H9 (cell line): Measurements from ENCODE around the gene TTC39B. TPM values are rescaled to one million over a fixed set of nuclear protein-coding genes. Genes with fewer than 3 reads are reported as not detected.

Source experiments
- DNase-seq: peaks from one replicate; pipeline ENCODE4 v3.0.0-alpha.2; 2017
- H2AFZ ChIP-seq: one replicate; pipeline ENCODE4 v1.6.1; 2013; ENCODE audit warnings: mild to moderate bottlenecking, low read length, control low read depth, moderate library complexity
- H2AK5ac ChIP-seq: 2 replicates; pipeline ENCODE4 v1.6.1; 2013; ENCODE audit warnings: low read length, control low read depth, mixed read lengths; ENCODE audit not compliant: insufficient read length
- H2BK120ac ChIP-seq: one replicate; pipeline ENCODE4 v1.6.1; 2013; ENCODE audit warnings: low read depth, mild to moderate bottlenecking, low read length, control low read depth, inconsistent platforms; ENCODE audit not compliant: poor library complexity, severe bottlenecking
- H2BK12ac ChIP-seq: 2 replicates; pipeline ENCODE4 v1.6.1; 2013; ENCODE audit warnings: low read length, control low read depth, mixed read lengths, low read depth; ENCODE audit not compliant: insufficient read length
- H2BK15ac ChIP-seq: 2 replicates; pipeline ENCODE4 v1.6.1; 2013; ENCODE audit warnings: low read depth, low read length, control low read depth
- H2BK20ac ChIP-seq: one replicate; pipeline ENCODE4 v1.6.1; 2013; ENCODE audit warnings: low read depth, mild to moderate bottlenecking, low read length, control low read depth, inconsistent platforms; ENCODE audit not compliant: poor library complexity, severe bottlenecking
- H2BK5ac ChIP-seq: 2 replicates; pipeline ENCODE4 v1.6.1; 2013; ENCODE audit warnings: low read length, control low read depth, mixed read lengths; ENCODE audit not compliant: insufficient read length
- H3K14ac ChIP-seq: 2 replicates; pipeline ENCODE4 v1.6.1; 2013; ENCODE audit warnings: low read length, control low read depth; ENCODE audit not compliant: insufficient read depth
- H3K18ac ChIP-seq: 2 replicates; pipeline ENCODE4 v1.6.1; 2013; ENCODE audit warnings: low read depth, mild to moderate bottlenecking, mixed read lengths, low read length, control low read depth; ENCODE audit not compliant: insufficient read length
- H3K23ac ChIP-seq: 2 replicates; pipeline ENCODE4 v1.6.1; 2013; ENCODE audit warnings: low read length, control low read depth, mixed read lengths, low read depth; ENCODE audit not compliant: insufficient read length
- H3K23me2 ChIP-seq: 2 replicates; pipeline ENCODE4 v1.6.1; 2013; ENCODE audit warnings: low read depth, mild to moderate bottlenecking, mixed read lengths, low read length, control low read depth; ENCODE audit not compliant: insufficient read length, poor library complexity, severe bottlenecking
- H3K27ac ChIP-seq: 2 replicates; pipeline ENCODE4 v1.5.1; 2013; ENCODE audit warnings: low read length, control low read depth, mixed read lengths, low read depth; ENCODE audit not compliant: insufficient read length
- H3K27me3 ChIP-seq: 2 replicates; pipeline ENCODE4 v1.6.1; 2013; ENCODE audit warnings: low read length, control low read depth, inconsistent platforms; ENCODE audit not compliant: insufficient read depth
- H3K4ac ChIP-seq: 2 replicates; pipeline ENCODE4 v1.6.1; 2013; ENCODE audit warnings: low read depth, mild to moderate bottlenecking, control low read depth, inconsistent platforms, low read length, moderate library complexity
- H3K4me1 ChIP-seq: 2 replicates; pipeline ENCODE4 v1.6.1; 2013; ENCODE audit warnings: low read length, control low read depth, inconsistent platforms; ENCODE audit not compliant: insufficient read depth
- H3K4me2 ChIP-seq: 2 replicates; pipeline ENCODE4 v1.6.1; 2013; ENCODE audit warnings: low read length, control low read depth, mixed read lengths; ENCODE audit not compliant: insufficient read length, insufficient read depth
- H3K56ac ChIP-seq: 2 replicates; pipeline ENCODE4 v1.6.1; 2013; ENCODE audit warnings: low read depth, mild to moderate bottlenecking, mixed read lengths, low read length, control low read depth; ENCODE audit not compliant: insufficient read length
- H3K79me1 ChIP-seq: 2 replicates; pipeline ENCODE4 v1.6.1; 2013; ENCODE audit warnings: low read depth, mild to moderate bottlenecking, moderate library complexity, low read length, control low read depth, inconsistent platforms; ENCODE audit not compliant: insufficient read depth, poor library complexity, severe bottlenecking
- H3K79me2 ChIP-seq: 2 replicates; pipeline ENCODE4 v1.6.1; 2013; ENCODE audit warnings: low read length, control low read depth, inconsistent platforms; ENCODE audit not compliant: insufficient read depth
- H3K9ac ChIP-seq: 2 replicates; pipeline ENCODE4 v1.6.1; 2013; ENCODE audit warnings: low read length, control low read depth, mixed read lengths; ENCODE audit not compliant: insufficient read length; ENCODE audit errors: extremely low read depth
- H3K9me3 ChIP-seq: one replicate; pipeline ENCODE4 v1.6.1; 2013; ENCODE audit warnings: low read depth, low read length, inconsistent platforms; ENCODE audit not compliant: control insufficient read depth
- H3T11ph ChIP-seq: one replicate; pipeline ENCODE4 v1.6.1; 2013; ENCODE audit warnings: mild to moderate bottlenecking, low read length, control low read depth, inconsistent platforms
- H4K20me1 ChIP-seq: one replicate; pipeline ENCODE4 v1.6.1; 2013; ENCODE audit not compliant: control insufficient read depth, insufficient read length, insufficient read depth
- H4K5ac ChIP-seq: 2 replicates; pipeline ENCODE4 v1.6.1; 2013; ENCODE audit warnings: low read depth, mild to moderate bottlenecking, mixed read lengths, low read length, control low read depth; ENCODE audit not compliant: insufficient read length
- H4K8ac ChIP-seq: replicated peaks from 2 replicates; pipeline ENCODE4 v1.6.1; 2013; ENCODE audit warnings: low read length, control low read depth, mixed read lengths, low read depth; ENCODE audit not compliant: insufficient read length
- H4K91ac ChIP-seq: 2 replicates; pipeline ENCODE4 v1.6.1; 2013; ENCODE audit warnings: low read depth, mild to moderate bottlenecking, moderate library complexity, mixed read lengths, low read length, control low read depth; ENCODE audit not compliant: insufficient read length
- H3K27ac Mint-ChIP-seq, 3 experiments: 2 replicates in 2 of 3; 3 replicates in 1 of 3; pipeline ENCODE4 v1.8.0; 2020 to 2021; ENCODE audit warnings: mixed read lengths in 3 of 3, mild to moderate bottlenecking in 1 of 3, moderate library complexity in 1 of 3
- H3K27me3 Mint-ChIP-seq: 2 replicates; pipeline ENCODE4 v1.8.0; 2021; ENCODE audit warnings: low read depth, mild to moderate bottlenecking, moderate library complexity, mixed read lengths
- H3K36me3 Mint-ChIP-seq, 3 experiments: 2 replicates in 2 of 3; 3 replicates in 1 of 3; pipeline ENCODE4 v1.8.0; 2020 to 2021; ENCODE audit warnings: low read depth in 3 of 3, mixed read lengths in 3 of 3; ENCODE audit not compliant: insufficient read depth in 1 of 3
- H3K4me1 Mint-ChIP-seq, 2 experiments: 2 replicates each; pipeline ENCODE4 v1.8.0; 2020; ENCODE audit warnings: mixed read lengths in 2 of 2
- H3K4me3 Mint-ChIP-seq, 2 experiments: 2 replicates in 1 of 2; 3 replicates in 1 of 2; pipeline ENCODE4 v1.8.0; 2020 to 2021; ENCODE audit warnings: mild to moderate bottlenecking in 2 of 2, mixed read lengths in 2 of 2, moderate library complexity in 1 of 2
- H3K9me3 Mint-ChIP-seq, 2 experiments: 2 replicates in 1 of 2; 3 replicates in 1 of 2; pipeline ENCODE4 v1.8.0; 2020; ENCODE audit warnings: mild to moderate bottlenecking in 2 of 2, mixed read lengths in 2 of 2, moderate library complexity in 1 of 2
- CTCF ChIP-seq: fragments of 200-600 bp; sonication (generic); conservative IDR thresholded peaks from 3 replicates; pipeline ENCODE4 v1.8.0; 2021; ENCODE audit warnings: antibody characterized with exemption, mild to moderate bottlenecking
- total RNA-seq: library from RNA; stranded (reverse); gene quantifications from 2 replicates; pipeline ENCODE4 v1.2.1, GENCODE V29; 2021

TTC39B gene
- total RNA-seq, 1 experiment from 2014 or later, result 8.2 TPM

GRCh38 chr9:15191378-15191777, 115.6 kb downstream of the TTC39B start:
- Histone ChIP-seq H3K4me1 (no peaks in the 10 kb centered on the region), H3K18ac (no peak overlapping the region), H3K27ac (no peak overlapping the region), H3K79me1 (no peaks in the 10 kb centered on the region), H3K27me3 (no peaks in the 10 kb centered on the region), H2AK5ac (no peak overlapping the region), H3K14ac (no peak overlapping the region), H4K8ac (no peak overlapping the region), H2BK15ac (no peak overlapping the region), H3K4me2 (no peak overlapping the region), H4K91ac (no peak overlapping the region), H3K23me2 (no peaks in the 10 kb centered on the region), H2AFZ (no peak overlapping the region), H4K20me1 (no peaks in the 10 kb centered on the region), H3T11ph (no peak overlapping the region), H2BK120ac (no peak overlapping the region), H2BK12ac (no peak overlapping the region), H4K5ac (no peak overlapping the region), H2BK5ac (no peak overlapping the region), H3K56ac (no peak overlapping the region), H3K9me3 (no peaks in the 10 kb centered on the region), H3K9ac (no peak overlapping the region), H2BK20ac (no peak overlapping the region), H3K23ac (no peak overlapping the region), H3K79me2 (no peaks in the 10 kb centered on the region), H3K4ac (no peak overlapping the region)
- TF ChIP-seq CTCF, result no peak
- no peak for DNase-seq
- no peak overlapping the region for H3K4me3 Mint-ChIP-seq
- no peaks in the 10 kb centered on the region for H3K27me3 Mint-ChIP-seq
- peaks cover 5% of the 10 kb centered on the region in 2 experiments; a peak in 3 of 5 replicates for H3K9me3 Mint-ChIP-seq
- H3K27ac Mint-ChIP-seq, result no peak overlapping the region
- H3K36me3 Mint-ChIP-seq, result peaks cover 18 to 24% (median 24%) of the 10 kb centered on the region in 3 experiments
- H3K4me1 Mint-ChIP-seq, result no peaks in the 10 kb centered on the region
